NCI-H460 (cell line): ENCODE measurements around the gene CNPY4. TPM values are rescaled to one million over a fixed set of nuclear protein-coding genes. Genes with fewer than 3 reads are reported as not detected.

Experiments
- DNase-seq: peaks from one replicate; pipeline ENCODE4 v3.0.0-alpha.2; 2016; ENCODE audit warnings: low read depth; ENCODE audit errors: extremely low read depth
- total RNA-seq: library from RNA; depleted of rRNA; stranded (reverse); fragments of >200 nt; shearing (Covaris generic); gene quantifications from 2 replicates; pipeline ENCODE4 v1.2.3, GENCODE V29; 2014

Gene CNPY4
- total RNA-seq, 1 experiment from 2014 or later, result 6.9 TPM

DNA sequence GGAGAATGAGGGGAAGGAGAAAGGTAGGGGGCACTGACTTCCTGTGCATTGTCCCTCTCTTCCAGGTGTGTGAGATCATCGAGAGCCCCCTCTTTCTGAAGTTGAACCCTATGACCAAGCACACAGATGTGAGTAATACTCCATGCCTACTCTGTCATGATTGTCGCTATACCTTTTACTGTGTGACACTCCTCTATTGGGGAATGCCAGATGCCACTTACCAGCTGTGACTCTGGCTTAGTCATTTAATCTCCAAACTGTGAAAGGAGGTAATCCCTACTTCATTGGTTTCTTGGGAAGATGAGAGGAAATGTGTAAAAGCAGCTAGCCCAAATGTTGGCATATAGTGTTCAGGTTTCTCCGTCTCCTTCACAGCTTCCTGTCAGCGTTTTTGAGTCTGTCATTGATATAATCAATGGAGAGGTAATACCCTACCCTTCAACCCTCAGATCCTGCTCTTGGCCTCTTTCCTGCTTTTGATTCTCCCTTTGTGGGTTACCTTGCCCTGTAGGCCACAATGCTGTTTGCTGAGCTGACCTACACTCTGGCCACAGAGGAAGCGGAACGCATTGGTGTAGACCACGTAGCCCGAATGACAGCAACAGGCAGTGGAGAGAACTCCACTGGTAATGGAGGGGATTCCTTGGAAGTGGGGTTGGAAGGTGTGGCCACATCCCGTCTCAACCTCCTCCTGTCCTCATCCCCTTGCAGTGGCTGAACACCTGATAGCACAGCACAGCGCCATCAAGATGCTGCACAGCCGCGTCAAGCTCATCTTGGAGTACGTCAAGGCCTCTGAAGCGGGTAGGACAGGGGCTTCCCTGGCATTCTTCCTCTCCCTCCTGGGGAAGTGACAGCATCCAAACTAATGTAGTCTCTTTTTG lies 28.7 kb upstream of the CNPY4 start:
- DNase-seq, result no peak

DNA sequence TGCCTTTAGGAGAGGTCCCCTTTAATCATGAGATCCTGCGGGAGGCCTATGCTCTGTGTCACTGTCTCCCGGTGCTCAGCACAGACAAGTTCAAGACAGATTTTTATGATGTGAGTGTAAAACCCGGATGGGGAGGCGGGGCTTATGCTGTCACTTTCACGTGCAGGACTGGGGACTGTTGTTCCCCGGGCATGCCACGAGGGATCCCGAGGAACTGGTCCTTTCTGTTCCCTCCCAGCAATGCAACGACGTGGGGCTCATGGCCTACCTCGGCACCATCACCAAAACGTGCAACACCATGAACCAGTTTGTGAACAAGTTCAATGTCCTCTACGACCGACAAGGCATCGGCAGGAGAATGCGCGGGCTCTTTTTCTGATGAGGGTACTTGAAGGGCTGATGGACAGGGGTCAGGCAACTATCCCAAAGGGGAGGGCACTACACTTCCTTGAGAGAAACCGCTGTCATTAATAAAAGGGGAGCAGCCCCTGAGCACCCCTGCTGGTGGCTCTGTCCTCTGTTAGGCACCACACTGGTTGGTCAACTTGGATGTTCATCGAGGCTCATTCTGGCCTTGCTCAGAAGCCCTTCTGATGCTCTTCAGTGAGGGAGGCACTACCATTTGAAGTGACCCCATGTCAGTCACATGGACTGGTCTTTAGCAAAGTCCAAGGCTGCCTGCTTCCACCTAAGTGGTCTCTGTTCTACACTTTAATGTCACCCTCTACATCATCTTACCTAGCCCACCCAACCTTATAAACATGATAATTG lies 27.8 kb upstream of the CNPY4 start:
- DNase-seq, result no peak

DNA sequence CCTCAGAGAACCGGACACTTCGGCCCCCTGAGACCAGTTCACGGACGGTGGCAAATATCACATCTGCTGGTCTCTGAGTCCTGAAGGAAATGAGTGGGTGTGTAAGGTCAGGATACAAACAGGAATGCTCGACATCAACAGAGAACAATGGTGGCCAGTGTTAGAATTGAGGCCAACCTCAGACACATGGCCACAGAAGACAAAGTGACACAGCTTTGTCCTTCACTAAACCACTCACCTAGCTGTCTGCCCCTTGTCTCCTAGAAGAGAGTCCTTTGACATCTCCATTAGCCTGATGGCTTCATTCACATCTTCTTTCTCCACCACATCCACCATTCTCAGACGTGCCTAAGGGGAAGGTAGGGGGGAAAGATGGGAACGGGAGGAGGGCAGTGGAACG lies 26.4 kb upstream of the CNPY4 start:
- DNase-seq, result no peak

DNA sequence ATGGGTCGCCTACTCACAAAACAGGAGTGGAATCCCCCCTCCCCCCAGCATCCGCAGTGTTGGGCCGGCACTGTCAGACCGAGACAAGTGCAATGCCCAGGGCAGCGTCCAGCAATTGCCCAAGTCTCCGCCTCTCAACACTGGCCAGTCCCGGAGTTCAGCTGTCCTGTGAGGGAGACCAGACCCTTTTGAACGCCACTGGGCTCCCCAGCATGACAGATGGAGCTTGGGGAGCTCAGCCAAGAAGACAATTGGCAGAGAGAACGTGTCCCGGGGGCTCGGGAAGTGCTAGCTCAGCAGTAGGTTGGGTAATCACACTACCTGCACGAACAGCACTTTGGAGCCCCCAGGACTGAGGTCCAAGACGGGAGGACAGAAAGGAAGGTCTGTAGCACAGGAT lies 25.9 kb upstream of the CNPY4 start:
- DNase-seq, result no peak

DNA sequence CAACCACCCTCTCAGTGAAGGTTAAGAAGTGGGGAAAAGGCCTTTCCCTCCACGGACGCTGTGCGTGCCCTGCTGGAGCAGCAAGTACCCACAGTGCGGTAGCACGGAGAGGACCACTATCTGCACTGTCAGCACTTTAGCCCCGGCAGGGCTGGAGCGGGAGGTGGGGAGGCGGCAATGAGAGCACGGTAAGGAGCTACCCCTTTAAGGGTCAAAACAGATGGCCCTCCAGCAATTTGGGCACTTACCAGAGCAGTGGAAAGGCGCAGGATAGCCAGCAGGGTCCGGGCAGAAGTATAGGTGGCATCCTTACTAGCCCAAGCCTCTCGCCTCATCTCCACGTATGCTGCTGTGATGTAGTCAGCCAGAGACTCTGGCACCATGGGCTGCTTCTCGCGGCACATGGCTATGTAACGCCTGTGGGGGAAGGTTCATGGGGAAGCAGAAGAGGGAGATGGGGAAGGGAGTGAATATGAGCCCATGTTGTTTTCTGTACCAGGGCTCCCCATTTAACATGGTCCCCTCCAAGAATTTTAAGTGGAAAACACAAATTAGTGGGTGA lies 25.4 kb upstream of the CNPY4 start:
- no peak for DNase-seq

DNA sequence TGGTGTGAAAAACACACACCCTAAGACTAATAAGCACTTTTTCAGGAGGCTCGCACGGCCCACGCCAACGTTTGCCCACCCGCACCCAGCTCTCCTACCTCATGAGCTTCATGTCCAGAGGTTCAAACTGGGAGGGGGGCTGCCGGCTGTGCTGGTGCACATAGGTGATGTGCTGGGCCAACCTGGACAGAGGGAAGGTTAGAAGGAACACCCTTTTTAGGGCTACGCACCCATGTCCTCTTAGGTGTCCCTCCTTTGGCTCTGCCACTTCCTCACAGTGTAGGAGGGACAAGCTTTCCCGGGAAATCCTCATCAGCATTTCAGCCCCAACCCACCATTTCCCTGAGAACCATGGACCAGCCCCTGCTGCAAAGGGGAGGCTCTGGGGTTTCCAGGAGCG lies 24.1 kb upstream of the CNPY4 start:
- DNase-seq, result no peak

DNA sequence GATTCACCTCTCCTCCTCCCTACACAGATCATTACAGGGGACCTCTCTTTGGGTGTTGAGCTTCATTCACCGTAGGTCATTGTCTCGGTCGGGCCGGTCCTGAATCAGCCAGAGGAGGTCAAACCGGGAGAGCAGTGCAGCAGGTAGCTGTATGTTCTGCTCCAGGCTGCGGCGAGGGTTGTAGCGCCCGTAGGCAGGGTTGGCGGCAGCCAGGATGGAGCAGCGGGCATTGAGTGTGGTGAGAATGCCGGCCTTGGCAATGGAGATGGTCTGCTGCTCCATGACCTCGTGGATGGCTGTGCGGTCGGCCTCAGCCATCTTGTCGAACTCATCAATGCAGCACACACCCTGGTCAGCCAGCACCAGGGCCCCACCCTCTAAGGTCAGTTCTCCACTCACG lies 23.7 kb upstream of the CNPY4 start:
- DNase-seq, result no peak

DNA sequence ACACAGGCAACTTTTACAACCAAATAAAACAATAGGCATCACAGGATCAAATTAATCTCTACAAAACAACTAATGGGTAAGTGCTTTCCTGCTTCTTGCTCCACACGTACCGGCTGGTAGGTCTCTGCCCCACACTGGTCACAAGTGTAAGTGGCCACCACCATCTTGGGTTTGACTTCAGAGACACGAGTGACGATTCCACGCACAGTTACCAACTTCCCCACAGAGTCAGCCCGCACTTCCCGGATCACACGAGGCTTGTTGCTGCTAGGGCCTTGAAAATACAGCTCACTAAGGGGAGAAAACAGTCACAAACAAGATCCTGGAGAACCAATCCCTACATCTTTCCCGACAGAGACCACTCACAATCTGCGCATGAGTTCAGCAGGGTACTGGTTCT lies 20.5 kb upstream of the CNPY4 start:
- DNase-seq, result no peak

DNA sequence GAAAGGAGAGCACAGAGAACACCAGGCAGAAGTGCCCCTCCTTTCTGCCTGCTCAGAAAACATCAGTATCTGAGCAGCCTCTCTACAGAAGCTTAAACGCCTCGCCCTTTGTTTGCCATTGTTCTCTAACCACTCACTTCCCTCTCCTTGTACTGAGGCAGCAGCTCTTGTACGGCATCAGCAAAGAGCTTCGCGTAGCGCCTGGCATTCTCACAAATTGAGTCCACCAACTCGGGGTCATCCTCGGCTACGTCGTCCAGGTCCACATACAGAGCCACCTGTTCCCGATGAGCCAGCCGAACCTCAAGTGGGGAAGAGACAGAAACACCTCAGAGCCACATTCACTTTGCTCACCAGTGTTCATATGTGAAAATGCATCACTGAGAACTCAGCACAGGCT lies 20.0 kb upstream of the CNPY4 start:
- no peak for DNase-seq

DNA sequence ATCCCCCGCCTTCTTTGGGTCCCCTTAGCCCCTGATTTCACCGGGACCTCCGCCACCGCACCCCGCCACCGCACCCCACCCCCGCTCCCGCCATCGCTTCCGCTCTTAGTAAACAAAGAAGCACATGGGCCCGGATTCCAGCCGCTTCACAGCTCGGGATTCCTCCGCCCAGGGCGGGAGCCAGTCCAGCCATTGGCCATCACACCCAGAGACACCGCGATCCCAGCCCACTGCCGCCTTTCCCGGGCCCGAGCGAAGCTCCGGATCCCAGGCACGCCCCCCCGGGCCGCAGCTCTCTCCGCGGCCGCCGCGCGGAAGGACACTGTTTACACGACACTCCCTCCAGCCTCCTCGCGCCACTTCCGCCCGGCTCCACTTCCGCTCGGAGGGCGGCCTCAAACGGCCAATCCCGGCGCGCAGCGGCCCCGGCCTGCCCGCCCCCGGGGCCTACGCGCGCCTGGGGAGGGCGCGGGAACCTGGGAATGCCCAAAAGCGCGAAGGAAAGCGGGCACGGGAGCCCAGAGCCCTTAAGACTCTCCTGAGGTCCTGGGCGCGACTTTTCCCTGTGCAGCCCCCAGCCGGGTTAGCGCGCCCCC lies 18.9 kb upstream of the CNPY4 start:
- peak; percentile 92 for DNase-seq

DNA sequence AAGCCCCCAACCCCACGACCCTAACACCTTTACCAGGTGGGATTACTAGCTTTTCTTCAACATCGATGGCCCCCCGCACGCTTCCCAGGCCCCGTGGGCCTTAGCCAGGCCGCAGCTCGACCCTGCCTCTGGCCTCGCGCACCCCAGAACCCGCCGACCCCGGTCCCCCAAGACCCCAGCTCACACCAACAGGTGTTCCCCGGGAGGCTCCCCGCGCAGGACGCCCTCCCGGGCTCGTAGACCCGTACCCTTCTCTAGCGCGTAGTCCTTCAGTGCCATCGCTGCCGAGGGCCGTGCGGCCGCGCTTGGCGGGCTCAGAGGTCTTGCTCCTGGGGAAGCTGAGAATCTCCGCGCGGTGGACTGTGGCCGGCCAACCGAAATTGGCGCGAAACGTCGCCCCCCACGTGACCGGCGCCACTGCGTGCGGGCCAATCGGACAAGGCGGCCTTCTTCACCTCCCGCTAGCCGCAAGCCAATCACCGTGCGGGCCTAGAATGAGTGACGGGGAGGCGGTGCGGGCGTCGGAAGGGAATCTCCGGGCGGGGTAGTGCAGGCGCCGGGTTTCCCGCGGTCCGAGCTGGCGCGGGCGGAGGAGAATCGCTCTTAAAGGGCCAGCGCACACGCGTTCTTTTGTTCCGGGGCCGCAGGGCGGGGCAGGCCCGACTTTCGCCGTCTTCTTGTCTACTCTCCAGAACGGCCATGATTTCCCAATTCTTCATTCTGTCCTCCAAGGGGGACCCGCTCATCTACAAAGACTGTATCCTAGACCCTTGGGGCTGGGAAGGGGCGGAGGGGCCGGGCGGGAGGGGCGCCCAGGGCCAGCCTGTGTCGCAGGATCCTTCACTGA lies 18.2 kb upstream of the CNPY4 start, which contains the start of the genes AP4M1 and MCM7:
AP4M1 (plus strand) TSS at position 628 of the 847 bp plus-strand sequence; CDS start at position 700, 72 bp downstream.
MCM7 (minus strand) TSS at position 382 of the 847 bp plus-strand sequence; CDS start at position 279, 103 bp downstream.
- DNase-seq, result peak; percentile 99

DNA sequence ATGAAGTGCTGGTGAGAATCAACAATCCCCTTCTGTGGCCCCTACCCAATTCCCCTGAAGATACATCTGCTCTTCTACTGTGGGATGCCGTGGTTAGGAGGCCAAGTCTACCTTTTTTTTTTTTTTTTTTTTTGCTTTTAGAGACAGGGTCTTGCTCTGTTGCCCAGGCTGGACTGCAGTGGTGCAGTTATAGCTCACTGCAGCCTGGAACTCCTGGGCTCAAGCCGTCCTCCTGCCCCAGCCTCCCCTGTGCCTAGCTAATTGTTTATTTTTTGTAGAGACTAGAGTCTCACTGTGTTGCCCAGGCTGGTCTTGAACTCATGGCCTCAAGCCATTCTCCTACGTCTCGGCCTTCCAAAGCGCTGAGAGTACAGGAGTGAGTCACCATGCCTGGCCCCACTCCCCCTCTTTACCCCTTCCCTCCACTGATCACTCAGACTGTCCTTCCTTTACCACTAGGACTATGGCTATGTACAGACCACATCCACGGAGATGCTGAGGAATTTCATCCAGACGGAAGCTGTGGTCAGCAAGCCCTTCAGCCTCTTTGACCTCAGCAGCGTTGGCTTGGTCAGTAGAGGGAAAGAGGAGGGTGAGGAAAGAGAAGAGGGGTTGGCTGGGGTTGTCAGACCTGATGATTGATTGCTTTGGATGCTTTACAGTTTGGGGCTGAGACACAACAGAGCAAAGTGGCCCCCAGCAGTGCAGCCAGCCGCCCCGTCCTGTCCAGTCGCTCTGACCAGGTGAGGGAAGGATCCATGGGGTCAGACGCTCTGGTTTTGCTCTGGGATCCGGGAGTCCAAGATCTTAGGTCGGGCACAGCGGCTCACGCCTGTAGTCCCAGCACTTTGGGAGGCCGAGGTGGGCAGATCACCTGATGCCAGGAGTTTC lies 16.2 kb upstream of the CNPY4 start:
- DNase-seq, result no peak

DNA sequence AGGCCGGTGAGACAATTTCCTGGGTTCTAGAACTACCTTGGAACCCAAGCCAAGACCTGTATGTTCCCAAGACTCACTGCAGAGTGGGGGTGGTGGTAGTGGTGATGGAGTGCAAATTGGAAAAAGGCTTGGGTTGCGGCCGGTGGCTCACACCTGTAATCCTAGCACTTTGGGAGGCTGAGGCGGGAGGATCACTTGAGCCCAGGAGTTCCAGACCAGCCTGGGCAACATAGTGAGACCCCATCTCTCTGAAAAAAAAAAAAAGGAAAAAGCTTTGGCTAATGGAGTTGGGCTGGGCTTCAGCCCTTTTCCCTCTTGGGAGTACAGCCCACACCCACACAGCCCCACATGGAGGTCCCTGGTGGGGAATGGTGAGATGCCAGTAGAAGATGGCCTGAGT lies 13.9 kb upstream of the CNPY4 start:
- DNase-seq, result no peak

DNA sequence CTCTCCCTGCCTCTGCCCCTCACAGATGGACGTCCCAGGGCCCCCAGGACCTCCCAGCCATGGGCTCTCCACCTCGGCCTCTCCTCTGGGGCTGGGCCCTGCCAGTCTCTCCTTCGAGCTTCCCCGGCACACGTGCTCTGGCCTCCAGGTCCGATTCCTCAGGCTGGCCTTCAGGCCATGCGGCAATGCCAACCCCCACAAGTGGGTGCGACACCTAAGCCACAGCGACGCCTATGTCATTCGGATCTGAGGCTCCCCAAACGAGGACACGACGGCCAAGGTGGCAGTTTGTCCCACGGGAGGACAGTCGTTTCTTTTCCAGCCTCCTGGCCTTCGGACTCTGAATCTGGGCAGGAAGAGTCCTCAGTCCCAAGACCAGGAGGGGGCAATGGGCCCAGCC lies 12.8 kb upstream of the CNPY4 start:
- DNase-seq, result no peak

DNA sequence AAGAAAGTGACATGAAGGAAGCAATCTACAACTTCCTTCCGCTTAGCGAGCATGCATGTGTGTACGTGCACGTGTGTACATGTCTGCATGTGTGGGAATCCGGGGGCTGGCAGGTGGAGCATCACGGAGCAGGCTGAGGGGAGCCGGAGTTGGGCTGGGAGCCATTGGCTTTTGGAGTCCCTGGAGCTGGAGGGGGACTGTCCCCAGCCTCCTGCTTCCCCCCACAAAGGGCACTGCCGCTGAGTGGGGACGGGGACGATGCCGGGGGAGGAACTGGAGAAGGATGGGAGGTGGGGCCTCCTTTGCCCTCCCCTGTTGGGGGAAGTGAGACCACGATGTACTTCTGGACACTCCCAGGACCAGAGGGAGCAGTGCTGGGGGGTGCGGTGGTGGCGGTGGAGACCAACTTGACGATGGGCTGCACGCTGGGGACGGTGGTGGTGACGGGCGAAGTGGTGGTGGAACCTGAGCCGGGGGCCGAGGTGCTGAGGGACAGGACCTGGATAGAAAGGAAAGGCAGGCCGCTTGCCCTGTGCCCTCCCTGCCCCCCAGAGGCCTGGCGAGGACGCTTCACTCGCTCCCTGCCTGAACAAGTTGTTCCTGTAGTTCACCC lies 12.2 kb upstream of the CNPY4 start:
- DNase-seq, result no peak

DNA sequence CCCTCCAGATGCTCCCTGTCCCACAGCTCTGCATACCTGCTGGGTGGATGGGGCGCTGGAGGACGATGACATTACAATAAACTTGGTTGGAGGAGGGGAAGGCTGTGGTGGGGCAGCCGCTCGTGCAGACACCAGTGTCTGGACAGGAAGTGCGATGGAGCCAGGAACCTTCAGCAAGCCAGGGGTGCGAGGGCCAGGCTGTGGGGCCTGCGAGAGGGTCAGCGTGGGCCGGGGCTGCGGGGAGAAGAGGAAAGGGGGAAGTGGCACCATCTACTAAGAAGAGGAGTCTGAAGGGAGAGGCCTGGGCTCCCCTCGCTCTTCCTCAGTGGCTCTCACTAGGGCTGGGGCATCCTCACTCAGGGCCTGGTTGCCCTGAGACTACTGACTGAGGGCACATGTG lies 11.5 kb upstream of the CNPY4 start:
- DNase-seq, result no peak

DNA sequence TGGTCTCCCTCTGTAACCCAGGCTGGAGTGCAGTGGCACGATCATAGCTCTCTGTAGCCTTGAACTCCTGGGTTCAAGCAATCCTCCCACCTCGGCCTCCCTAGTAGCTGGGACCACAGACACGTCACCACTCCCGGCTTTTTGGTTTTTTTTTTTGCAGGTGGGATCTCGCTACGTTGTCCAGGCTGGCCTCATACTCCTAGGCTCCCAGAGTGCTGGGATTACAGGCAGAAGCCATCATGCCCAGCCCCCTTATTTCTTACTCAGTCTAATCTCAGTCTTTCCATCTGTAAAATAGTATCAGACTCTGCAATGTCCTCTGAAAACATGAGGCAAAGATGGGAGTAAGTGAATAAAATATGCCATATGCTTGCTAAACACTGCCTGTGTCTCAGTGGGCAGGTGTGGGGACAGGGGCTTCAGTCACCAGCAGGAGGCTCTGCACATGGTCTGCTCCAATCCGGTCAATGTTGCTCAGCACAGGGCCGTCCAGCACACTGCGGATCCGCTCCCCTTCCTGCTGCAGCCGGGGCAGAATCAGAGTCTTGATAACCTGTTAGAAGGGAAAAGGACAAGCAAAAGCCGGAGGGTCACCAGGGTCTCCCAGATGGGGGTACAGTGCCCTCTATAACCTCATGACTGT lies 9.8 kb upstream of the CNPY4 start:
- no peak for DNase-seq

DNA sequence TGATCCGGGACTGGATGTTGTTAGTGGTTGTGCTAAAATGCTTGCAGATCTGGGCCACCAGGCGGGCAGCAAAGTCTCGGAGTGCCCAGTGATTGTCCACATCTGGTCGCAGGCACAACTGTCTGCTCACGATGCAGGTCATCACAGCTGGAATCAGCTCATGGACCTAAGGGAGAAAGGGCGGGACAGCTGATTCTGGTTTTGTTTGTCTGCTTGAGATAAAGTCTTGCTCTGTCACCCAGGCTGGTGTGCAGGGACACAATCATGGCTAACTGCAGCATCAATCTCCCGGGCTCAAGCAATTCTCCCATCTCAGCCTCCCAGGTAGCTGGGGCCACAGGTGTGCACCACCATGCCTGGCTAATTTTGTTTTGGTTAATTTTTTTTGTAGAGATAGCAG lies 8.3 kb upstream of the CNPY4 start:
- no peak for DNase-seq
